RWPE2 (cell line): Measurements from ENCODE around the gene WDR74.
"Not testable (repeated sequence)": the region's sequence is repeated elsewhere in the genome, so short reads cannot be mapped to it uniquely, and the experiment has no call there.

Experiments
- ATAC-seq: fragments of 200-7000 bp; cut with Tn5 transposase; 3 replicates; pipeline ENCODE4 v1.9.1; 2021; ENCODE audit warnings: low read depth
- DNase-seq: peaks from one replicate; pipeline ENCODE4 v3.0.0-alpha.2; 2020; ENCODE audit warnings: low spot score
- H3K27ac ChIP-seq: fragments of 450-650 bp; 2 replicates; pipeline ENCODE4 v1.5.1; 2017; ENCODE audit warnings: mild to moderate bottlenecking; ENCODE audit not compliant: poor library complexity, severe bottlenecking
- H3K27me3 ChIP-seq: fragments of 250-450 bp; sonication (Bioruptor Pico); 2 replicates; pipeline ENCODE4 v1.5.1; 2021; ENCODE audit warnings: mild to moderate bottlenecking, moderate library complexity; ENCODE audit not compliant: insufficient read depth, poor library complexity, severe bottlenecking
- H3K36me3 ChIP-seq: fragments of 250-450 bp; sonication (Bioruptor Pico); 2 replicates; pipeline ENCODE4 v1.5.1; 2020; ENCODE audit warnings: low read depth, mild to moderate bottlenecking, moderate library complexity
- H3K4me1 ChIP-seq: fragments of 250-450 bp; sonication (Bioruptor Pico); 2 replicates; pipeline ENCODE4 v1.5.1; 2021; ENCODE audit warnings: mild to moderate bottlenecking, moderate library complexity; ENCODE audit not compliant: insufficient read depth, poor library complexity, severe bottlenecking
- H3K4me3 ChIP-seq: fragments of 250-450 bp; sonication (Bioruptor Pico); 2 replicates; pipeline ENCODE4 v1.5.1; 2021; ENCODE audit warnings: mild to moderate bottlenecking, moderate library complexity; ENCODE audit not compliant: severe bottlenecking
- H3K9me3 ChIP-seq: fragments of 250-450 bp; sonication (Bioruptor Pico); 2 replicates; pipeline ENCODE4 v1.5.1; 2021; ENCODE audit warnings: mild to moderate bottlenecking, moderate library complexity; ENCODE audit not compliant: severe bottlenecking
- TF ChIP-seq, protein P1 (sequence below): fragments of 450-650 bp; IDR thresholded peaks from one replicate; pipeline ENCODE4 v1.5.1; 2017; ENCODE audit warnings: mild to moderate bottlenecking, moderate library complexity; ENCODE audit not compliant: poor library complexity, severe bottlenecking

Gene WDR74

DNA sequence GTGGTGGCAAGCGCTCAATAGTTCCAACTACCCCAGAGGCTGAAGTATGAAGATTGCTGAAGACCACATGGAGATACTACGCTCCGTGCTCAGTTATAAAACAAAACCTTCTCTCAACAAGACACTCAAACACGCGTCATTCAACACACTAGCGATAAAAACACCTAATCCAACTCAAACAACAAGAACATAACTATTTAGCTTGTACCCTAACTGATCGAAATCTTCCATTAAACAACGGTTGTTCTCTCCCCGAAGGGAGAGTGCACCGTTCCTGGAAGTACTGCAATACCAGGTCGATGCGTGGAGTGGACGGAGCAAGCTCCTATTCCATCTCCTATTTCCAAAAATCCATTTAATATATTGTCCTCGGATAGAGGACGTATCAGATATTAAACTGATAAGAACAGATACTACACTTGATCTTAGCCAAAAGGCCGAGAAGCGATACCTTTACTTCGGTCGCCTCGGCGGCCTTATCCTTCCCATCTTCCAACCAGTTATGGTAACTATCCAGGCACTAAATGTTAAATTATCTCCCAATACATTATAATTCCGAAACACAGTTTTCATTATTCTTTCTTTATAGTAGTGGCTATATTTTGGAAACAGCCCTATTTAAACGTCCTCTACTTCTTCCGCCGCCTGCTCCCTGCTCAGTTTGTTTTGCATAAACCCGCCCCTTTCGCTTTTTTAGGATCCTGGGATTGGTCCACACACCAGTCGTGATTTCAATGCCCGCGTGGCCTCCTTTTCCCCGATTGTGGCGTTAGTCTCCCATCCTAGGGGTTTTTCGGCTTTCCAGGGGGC lies 2.2 kb upstream of the WDR74 start:
- TF ChIP-seq, protein P1, sequence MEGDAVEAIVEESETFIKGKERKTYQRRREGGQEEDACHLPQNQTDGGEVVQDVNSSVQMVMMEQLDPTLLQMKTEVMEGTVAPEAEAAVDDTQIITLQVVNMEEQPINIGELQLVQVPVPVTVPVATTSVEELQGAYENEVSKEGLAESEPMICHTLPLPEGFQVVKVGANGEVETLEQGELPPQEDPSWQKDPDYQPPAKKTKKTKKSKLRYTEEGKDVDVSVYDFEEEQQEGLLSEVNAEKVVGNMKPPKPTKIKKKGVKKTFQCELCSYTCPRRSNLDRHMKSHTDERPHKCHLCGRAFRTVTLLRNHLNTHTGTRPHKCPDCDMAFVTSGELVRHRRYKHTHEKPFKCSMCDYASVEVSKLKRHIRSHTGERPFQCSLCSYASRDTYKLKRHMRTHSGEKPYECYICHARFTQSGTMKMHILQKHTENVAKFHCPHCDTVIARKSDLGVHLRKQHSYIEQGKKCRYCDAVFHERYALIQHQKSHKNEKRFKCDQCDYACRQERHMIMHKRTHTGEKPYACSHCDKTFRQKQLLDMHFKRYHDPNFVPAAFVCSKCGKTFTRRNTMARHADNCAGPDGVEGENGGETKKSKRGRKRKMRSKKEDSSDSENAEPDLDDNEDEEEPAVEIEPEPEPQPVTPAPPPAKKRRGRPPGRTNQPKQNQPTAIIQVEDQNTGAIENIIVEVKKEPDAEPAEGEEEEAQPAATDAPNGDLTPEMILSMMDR: peak; percentile 0
- peak overlapping the region; percentile 85 for H3K4me3 ChIP-seq
- H3K36me3 ChIP-seq: peaks cover 14% of the 10 kb centered on the region
- no peaks in the 10 kb centered on the region for H3K27me3 ChIP-seq
- peaks cover 11% of the 10 kb centered on the region for H3K4me1 ChIP-seq
- ATAC-seq: peak; percentile 83
- DNase-seq: peak; percentile 84
- H3K27ac ChIP-seq: peak overlapping the region; percentile 97
- no peaks in the 10 kb centered on the region for H3K9me3 ChIP-seq

DNA sequence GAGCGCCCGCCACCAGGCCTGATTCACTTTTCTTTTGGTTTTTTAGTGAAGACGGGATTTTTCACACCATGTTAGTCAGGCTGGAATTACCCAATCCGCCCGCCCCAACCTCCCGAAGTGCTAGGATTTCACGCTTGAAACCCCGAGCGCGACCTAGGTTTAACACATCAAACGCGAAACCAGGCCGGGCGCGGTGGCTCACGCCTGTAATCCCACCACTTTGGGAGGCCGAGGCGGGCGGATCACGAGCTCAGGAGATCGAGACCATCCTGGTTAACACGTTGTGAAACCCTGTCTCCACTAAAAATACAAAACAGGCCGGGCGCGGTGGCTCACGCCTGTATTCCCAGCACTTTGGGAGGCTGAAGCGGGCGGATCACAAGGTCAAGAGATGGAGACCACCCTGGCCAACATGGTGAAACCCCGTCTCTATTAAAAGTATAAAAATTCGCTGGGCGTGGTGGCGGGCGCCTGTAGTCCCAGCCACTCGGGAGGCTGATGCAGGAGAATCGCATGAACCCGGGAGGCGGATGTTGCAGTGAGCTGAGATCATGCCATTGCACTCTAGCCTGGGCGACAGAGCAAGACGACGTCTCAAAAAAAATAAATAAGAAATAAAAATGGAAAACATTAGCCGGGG lies 1.5 kb upstream of the WDR74 start:
- peak overlapping the region; percentile 97 for H3K27ac ChIP-seq

DNA sequence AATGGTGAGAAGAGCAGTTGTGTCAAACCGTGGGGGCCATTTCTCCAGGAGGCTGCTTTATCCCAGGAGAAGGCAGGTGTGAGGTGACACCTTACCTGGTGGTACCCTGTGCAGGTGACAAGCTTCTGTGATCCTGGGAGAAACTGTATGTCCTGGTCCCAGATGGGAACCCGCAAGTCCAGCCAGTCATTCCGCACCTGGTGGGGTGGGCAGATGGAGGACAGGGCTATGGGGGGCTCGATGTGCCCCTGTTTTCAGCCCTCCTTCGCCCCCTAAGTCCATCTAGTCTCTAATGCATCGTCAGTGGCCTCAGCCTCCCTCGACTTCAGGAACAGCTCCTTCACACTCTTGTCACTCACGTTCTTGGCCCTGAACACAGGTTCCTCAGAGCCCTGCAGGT lies 4.1 kb downstream of the WDR74 start:
- H3K4me3 ChIP-seq: no peak overlapping the region
- TF ChIP-seq, protein P1: no peak
- no peak for DNase-seq
- H3K36me3 ChIP-seq: peaks cover 41% of the 10 kb centered on the region
- H3K27me3 ChIP-seq: no peaks in the 10 kb centered on the region
- no peak overlapping the region for H3K27ac ChIP-seq
- peaks cover 2% of the 10 kb centered on the region for H3K4me1 ChIP-seq
- ATAC-seq: no peak
- H3K9me3 ChIP-seq: no peaks in the 10 kb centered on the region

More for the DNA sequence above, 1.5 kb upstream of the WDR74 start:
- peak; percentile 10; the same call in 1 of the 3 replicates for ATAC-seq
- DNase-seq: peak; percentile 78
- H3K27me3 ChIP-seq, H3K9me3 ChIP-seq: not testable (repeated sequence)
- peaks cover 11% of the 10 kb centered on the region for H3K4me1 ChIP-seq
- H3K36me3 ChIP-seq: peaks cover 21% of the 10 kb centered on the region
- H3K4me3 ChIP-seq: peak overlapping the region; percentile 85

DNA sequence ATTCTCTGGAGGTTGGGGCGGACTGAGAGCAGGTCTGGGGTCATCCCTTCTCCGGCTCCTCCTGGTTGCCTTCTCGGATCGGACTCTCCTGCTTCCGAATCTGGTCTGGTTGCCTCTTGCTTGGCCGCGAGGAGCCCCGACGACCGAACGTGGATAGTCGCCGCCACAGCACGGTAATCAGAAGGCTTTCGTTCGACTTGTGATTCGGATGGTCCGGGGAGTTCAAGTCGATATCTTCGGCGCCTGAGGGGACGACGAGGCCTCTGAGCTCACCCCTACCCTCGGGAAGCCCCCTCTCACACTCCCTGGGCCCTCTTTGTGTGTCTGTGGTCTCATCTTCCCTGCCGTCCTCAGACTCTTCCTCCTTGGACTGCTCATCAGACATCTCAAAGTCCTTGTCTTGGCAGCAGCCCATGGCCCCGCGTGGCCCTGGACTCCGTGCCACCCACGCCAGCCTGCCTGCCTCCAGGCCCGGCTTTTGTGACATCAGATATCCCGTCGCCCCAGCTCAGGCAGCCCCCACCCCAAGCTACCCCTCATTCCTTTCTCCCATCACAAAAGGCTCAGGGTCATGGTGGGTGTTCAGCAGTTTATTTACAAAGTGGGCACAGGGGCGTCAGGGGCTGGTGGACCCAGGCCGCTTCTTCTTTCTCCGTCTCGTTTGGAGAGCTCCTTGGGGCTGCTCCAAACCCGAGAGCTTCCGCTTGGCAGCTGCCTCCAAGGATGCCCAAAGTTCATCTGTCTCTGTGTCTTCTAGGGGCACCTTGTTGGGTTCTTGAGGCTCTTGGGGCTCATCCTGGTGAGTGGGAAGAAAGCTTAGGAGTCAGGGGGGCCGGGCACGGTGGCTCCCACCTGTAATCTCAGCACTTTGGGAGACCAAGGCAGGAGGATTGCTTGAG lies 6.8 kb downstream of the WDR74 start, which contains the start of gene TEX54:
Gene TEX54, minus strand, starts transcription at position 506 of the 899 bp plus-strand sequence.
- H3K36me3 ChIP-seq: peaks cover 54% of the 10 kb centered on the region

More for the DNA sequence above, 6.8 kb downstream of the WDR74 start, which contains the start of gene TEX54:
- no peaks in the 10 kb centered on the region for H3K27me3 ChIP-seq
- no peaks in the 10 kb centered on the region for H3K9me3 ChIP-seq
- TF ChIP-seq, protein P1: no peak
- H3K27ac ChIP-seq: peak within 1 kb of the TSS; percentile 50
- H3K4me1 ChIP-seq: peaks cover 4% of the 10 kb centered on the region
- H3K4me3 ChIP-seq: peak within 1 kb of the TSS; percentile 84
- ATAC-seq: peak; percentile 31
- DNase-seq: no peak
